Tibial nerve (tissue), 4 donors: ENCODE measurements around the gene KCNQ1. TPM values are rescaled to one million over a fixed set of nuclear protein-coding genes. Genes with fewer than 3 reads are reported as not detected.

Experiments used
- DNase-seq, 2 donors: peaks; one replicate each; pipeline ENCODE4 v3.0.0-alpha.2; 2019; ENCODE audit warnings: low spot score in 2 of 2
- H3K27ac ChIP-seq, 4 donors: fragments of 200-600 bp; sonication (generic) in 3 of 4; one replicate each; pipeline ENCODE4 v1.5.1; 2017 to 2019; ENCODE audit warnings: mild to moderate bottlenecking in 1 of 4
- H3K27me3 ChIP-seq, 2 donors: fragments of 200-600 bp; sonication (generic) in 1 of 2; one replicate each; pipeline versions ENCODE4 v1.5.1 to v1.6.0; 2017 to 2019
- H3K36me3 ChIP-seq, 3 donors: fragments of 200-600 bp; sonication (generic); one replicate each; pipeline ENCODE4 v1.5.1; 2018 to 2019
- H3K4me1 ChIP-seq, 4 donors: fragments of 200-600 bp; sonication (generic) in 3 of 4; one replicate each; pipeline ENCODE4 v1.5.1; 2017 to 2019
- H3K4me3 ChIP-seq, 4 donors: fragments of 200-600 bp; sonication (generic) in 3 of 4; one replicate each; pipeline ENCODE4 v1.5.1; 2017 to 2019; ENCODE audit warnings: mild to moderate bottlenecking in 1 of 4, moderate library complexity in 1 of 4
- H3K9me3 ChIP-seq, 4 donors: fragments of 200-600 bp; sonication (generic) in 3 of 4; one replicate each; pipeline ENCODE4 v1.5.1; 2017 to 2019
- CTCF ChIP-seq, 5 experiments: fragments of 200-600 bp in 3 of 5; fragments of 450-650 bp in 2 of 5; sonication (generic) in 3 of 5; IDR thresholded peaks; one replicate each; pipeline ENCODE4 v1.5.1; 2016 to 2019; ENCODE audit warnings: antibody characterized with exemption in 5 of 5, mild to moderate bottlenecking in 3 of 5, moderate library complexity in 2 of 5
- EP300 ChIP-seq, 2 donors: sonication (generic); formaldehyde crosslinking; IDR thresholded peaks; one replicate each; pipeline ENCODE4 v1.6.1; 2017; ENCODE audit warnings: antibody characterized with exemption in 2 of 2, mild to moderate bottlenecking in 1 of 2
- POLR2A ChIP-seq, 2 donors: fragments of 450-650 bp; IDR thresholded peaks; one replicate each; pipeline ENCODE4 v1.6.1; 2017; ENCODE audit warnings: antibody characterized with exemption in 2 of 2, mild to moderate bottlenecking in 2 of 2, moderate library complexity in 2 of 2
- WGBS, 2 donors: methylation state at CpG; one replicate each; pipeline ENCODE4 v1.1.5; 2018; 5-methylcytosine and 5-hydroxymethylcytosine counted together
- total RNA-seq, 4 donors: library from RNA; depleted of rRNA; stranded (reverse); fragments of >200 nt; gene quantifications; one replicate each; pipeline ENCODE4 v1.1.0, GENCODE V29; 2016

KCNQ1 gene
- total RNA-seq, 4 donors from 2014 or later, result 3.5 to 11.4 (median 7.5) TPM

- WGBS, 2 donors, result 86 to 90% methylated on average over 5 of the region's 5 CpGs
- TF ChIP-seq CTCF (IDR thresholded peaks at IDR 0.05), result no peak
- TF ChIP-seq POLR2A (IDR thresholded peaks at IDR 0.05), result no peak
- TF ChIP-seq EP300 (IDR thresholded peaks at IDR 0.05), result no peak
- Histone ChIP-seq H3K4me3 (no peak overlapping the region), H3K9me3 (no peaks in the 10 kb centered on the region), H3K36me3 (peaks cover 0 to 7% (median 0%) of the 10 kb centered on the region in 3 donors), H3K27me3 (no peaks in the 10 kb centered on the region), H3K4me1 (peaks cover 0 to 7% (median 0%) of the 10 kb centered on the region in 4 donors), H3K27ac (no peak overlapping the region)
- DNase-seq, result no peak
Observed at GRCh38 chr11:2586793-2587131, 142.0 kb downstream of the KCNQ1 start.

- no peaks in the 10 kb centered on the region for H3K27me3 ChIP-seq
- peaks cover 0 to 7% (median 0%) of the 10 kb centered on the region in 4 donors for H3K4me1 ChIP-seq
- 89 to 90% methylated on average over 14 of the region's 20 CpGs for WGBS, 2 donors
- peak in 1 of 2 donors; percentile 2 for DNase-seq
- no peak for TF ChIP-seq POLR2A (IDR thresholded peaks at IDR 0.05)
- no peak for TF ChIP-seq CTCF (IDR thresholded peaks at IDR 0.05)
- TF ChIP-seq EP300 (IDR thresholded peaks at IDR 0.05), result no peak
- H3K27ac ChIP-seq, result no peak overlapping the region
- no peaks in the 10 kb centered on the region for H3K9me3 ChIP-seq
- peaks cover 0 to 10% (median 0%) of the 10 kb centered on the region in 3 donors for H3K36me3 ChIP-seq
- no peak overlapping the region for H3K4me3 ChIP-seq
Observed at GRCh38 chr11:2587132-2587930, 142.5 kb downstream of the KCNQ1 start.

GRCh38 chr11:2587976-2588748 lies 143.4 kb downstream of the KCNQ1 start:
- Histone ChIP-seq H3K9me3 (no peaks in the 10 kb centered on the region), H3K4me3 (no peak overlapping the region), H3K27ac (no peak overlapping the region), H3K4me1 (peaks cover 0 to 7% (median 0%) of the 10 kb centered on the region in 4 donors), H3K36me3 (peaks cover 0 to 13% (median 0%) of the 10 kb centered on the region in 3 donors), H3K27me3 (no peaks in the 10 kb centered on the region)
- TF ChIP-seq EP300 (IDR thresholded peaks at IDR 0.05) (no peak), POLR2A (IDR thresholded peaks at IDR 0.05) (no peak), CTCF (IDR thresholded peaks at IDR 0.05) (no peak)
- 80 to 81% methylated on average over 21 to 25 of the region's 25 CpGs for WGBS, 2 donors
- no peak for DNase-seq

GRCh38 chr11:2588809-2589537 lies 144.2 kb downstream of the KCNQ1 start:
- Histone ChIP-seq H3K4me1 (peaks cover 0 to 7% (median 0%) of the 10 kb centered on the region in 4 donors), H3K27me3 (no peaks in the 10 kb centered on the region), H3K36me3 (peaks cover 0 to 13% (median 0%) of the 10 kb centered on the region in 3 donors), H3K9me3 (peaks cover 0 to 5% (median 0%) of the 10 kb centered on the region in 4 donors), H3K27ac (no peak overlapping the region), H3K4me3 (no peak overlapping the region)
- no peak for TF ChIP-seq EP300 (IDR thresholded peaks at IDR 0.05)
- no peak for TF ChIP-seq POLR2A (IDR thresholded peaks at IDR 0.05)
- no peak for TF ChIP-seq CTCF (IDR thresholded peaks at IDR 0.05)
- DNase-seq, result peak in 1 of 2 donors; percentile 2
- WGBS, 2 donors, result 82 to 85% methylated on average over 26 to 27 of the region's 29 CpGs
